ENCODE results near the gene IVNS1ABP.
"Not testable (repeated sequence)": the region's sequence is repeated elsewhere in the genome, so short reads cannot be mapped to it uniquely, and the experiment has no call there.

The IVNS1ABP gene

GRCh38 chr1:185291159-185291558 is 25.9 kb downstream of the IVNS1ABP start:
- DNase-seq = no peak

GRCh38 chr1:185289880-185290279 is 27.2 kb downstream of the IVNS1ABP start:
- DNase-seq = no peak

GRCh38 chr1:185288435-185288834 is 28.6 kb downstream of the IVNS1ABP start:
- DNase-seq = no peak

GRCh38 chr1:185287451-185287850 is 29.6 kb downstream of the IVNS1ABP start:
- DNase-seq = no peak

- DNase-seq = no peak
Observed at GRCh38 chr1:185284533-185285276, 32.3 kb downstream of the IVNS1ABP start.

- no peak for DNase-seq
Observed at GRCh38 chr1:185284116-185284515, 32.9 kb downstream of the IVNS1ABP start.

- DNase-seq = no peak
Observed at GRCh38 chr1:185281245-185281644, 35.8 kb downstream of the IVNS1ABP start.

- DNase-seq = no peak
Observed at GRCh38 chr1:185280589-185280988, 36.5 kb downstream of the IVNS1ABP start.

GRCh38 chr1:185279571-185279970 is 37.5 kb downstream of the IVNS1ABP start:
- DNase-seq = no peak

GRCh38 chr1:185271921-185272320 is 45.1 kb downstream of the IVNS1ABP start:
- DNase-seq = no peak

- no peak for DNase-seq
Observed at GRCh38 chr1:185268352-185268751, 48.7 kb downstream of the IVNS1ABP start.

GRCh38 chr1:185267701-185268100 is 49.3 kb downstream of the IVNS1ABP start:
- DNase-seq = no peak

GRCh38 chr1:185267301-185267700 is 49.7 kb downstream of the IVNS1ABP start:
- no peak for DNase-seq

GRCh38 chr1:185265314-185265713 is 51.7 kb downstream of the IVNS1ABP start:
- DNase-seq = no peak

- DNase-seq = no peak
Observed at GRCh38 chr1:185263780-185264179, 53.3 kb downstream of the IVNS1ABP start.

GRCh38 chr1:185263292-185263691 is 53.8 kb downstream of the IVNS1ABP start:
- DNase-seq = no peak

GRCh38 chr1:185262151-185262550 is 54.9 kb downstream of the IVNS1ABP start:
- no peak for DNase-seq

GRCh38 chr1:185260611-185261010 is 56.4 kb downstream of the IVNS1ABP start:
- no peak for DNase-seq

GRCh38 chr1:185258676-185259075 is 58.4 kb downstream of the IVNS1ABP start:
- DNase-seq = no peak

- DNase-seq = no peak
Observed at GRCh38 chr1:185257950-185258208, 59.2 kb downstream of the IVNS1ABP start.

- not testable (repeated sequence) for DNase-seq
Observed at GRCh38 chr1:185257116-185257949, 59.7 kb downstream of the IVNS1ABP start.

- DNase-seq = not testable (repeated sequence)
Observed at GRCh38 chr1:185255595-185255994, 61.4 kb downstream of the IVNS1ABP start.

GRCh38 chr1:185252404-185252803 is 64.6 kb downstream of the IVNS1ABP start:
- DNase-seq = not testable (repeated sequence)

- DNase-seq = not testable (repeated sequence)
Observed at GRCh38 chr1:185251928-185252327, 65.1 kb downstream of the IVNS1ABP start.
